Measurements from ENCODE around the gene TOGARAM2.

TOGARAM2 gene

DNA sequence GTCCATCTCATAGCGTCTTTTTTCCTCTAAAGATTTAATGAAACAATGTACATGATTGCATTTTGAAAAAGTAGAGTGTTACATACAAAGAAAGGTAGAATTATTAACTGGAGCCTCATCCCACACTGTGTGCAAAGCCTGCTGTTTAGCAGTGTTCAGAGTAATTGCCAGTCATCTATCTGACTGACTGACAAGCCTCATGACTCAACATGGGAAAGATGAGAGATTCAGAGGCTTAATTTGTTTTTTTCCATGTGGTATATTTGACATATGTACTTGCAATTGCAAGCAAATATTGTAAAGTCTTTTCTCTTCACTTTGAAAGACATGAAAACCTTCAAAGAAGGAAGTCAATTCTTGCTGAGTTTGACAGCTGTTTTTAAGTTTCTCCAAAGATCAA, 78.5 kb downstream of the TOGARAM2 start:
- DNase-seq, result no peak

DNA sequence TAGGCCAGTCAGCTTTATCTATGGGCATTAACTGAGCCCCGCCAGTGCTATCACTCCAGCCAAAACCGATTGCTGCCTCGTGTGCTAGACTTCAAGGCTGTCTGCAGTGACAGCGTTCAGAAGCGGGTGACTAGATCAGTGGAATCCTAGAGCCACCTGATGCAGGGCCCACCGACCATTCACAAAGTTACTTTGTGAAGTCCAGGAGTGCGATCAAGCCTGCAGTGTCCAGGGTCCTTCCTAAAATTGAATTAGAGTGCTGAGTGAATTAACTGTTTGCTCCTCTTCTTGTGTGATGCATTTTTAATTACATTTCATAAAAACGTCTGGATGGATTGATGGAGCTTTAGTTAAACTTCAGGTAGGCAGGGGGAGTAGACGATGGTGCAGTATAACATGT, 79.3 kb downstream of the TOGARAM2 start:
- DNase-seq, result no peak

DNA sequence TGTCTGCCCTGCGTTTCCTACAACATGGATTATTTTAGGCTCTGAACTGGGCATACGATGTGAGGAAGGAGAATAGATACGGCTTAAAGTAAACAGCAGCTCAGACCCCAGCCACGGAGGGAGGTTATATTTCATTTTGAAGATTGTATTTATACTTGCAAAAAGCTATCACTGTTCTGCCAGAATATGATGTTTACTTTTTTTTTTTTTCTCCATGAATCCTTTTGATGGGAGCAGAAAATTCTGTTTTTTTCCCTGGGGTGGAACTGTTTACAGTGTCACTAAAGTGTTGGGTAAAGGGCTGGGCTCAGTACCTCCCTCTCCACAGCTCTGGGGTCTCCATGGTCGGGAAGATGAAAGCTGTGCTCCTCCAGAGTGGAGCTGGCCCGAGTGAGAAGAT, 80.1 kb downstream of the TOGARAM2 start:
- no peak for DNase-seq

DNA sequence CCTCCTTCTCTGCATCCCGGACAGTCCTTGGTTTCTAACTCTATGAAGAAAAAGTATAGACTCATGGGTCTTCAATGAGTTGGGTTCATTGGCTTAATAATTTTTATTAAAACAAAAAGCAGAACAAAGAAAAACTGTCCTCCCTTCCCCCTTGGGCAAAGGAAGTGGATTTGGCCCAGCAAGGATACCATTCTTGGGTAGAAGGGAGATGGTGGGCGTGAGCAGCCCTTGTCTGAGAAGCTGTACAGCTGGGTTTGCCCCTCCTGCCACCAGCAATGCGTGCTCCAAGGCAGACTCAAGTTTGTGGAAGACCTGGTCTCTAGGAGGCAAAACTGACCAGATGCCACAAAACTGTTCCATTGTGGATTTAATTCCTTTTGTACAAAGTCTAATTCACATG, 80.5 kb downstream of the TOGARAM2 start:
- DNase-seq, result no peak

DNA sequence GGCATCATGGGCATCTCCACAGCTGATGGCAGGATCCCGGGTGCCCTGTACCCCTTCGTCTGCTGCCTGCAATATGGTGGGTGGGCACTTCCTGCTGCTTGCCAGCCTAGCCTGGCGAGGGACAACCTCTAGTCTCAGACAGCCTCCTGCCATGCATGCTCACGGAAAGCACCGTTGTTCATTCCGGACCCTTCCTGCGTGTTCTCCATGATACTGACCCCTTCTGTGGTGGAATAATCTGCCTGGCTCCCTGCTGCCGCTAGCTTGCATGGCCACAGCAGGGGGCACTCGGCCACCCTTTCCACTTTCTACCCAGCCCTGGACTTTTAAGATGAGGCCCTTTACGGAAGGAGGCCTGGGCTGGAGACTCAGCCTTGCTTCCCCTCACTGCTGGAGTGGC, 81.3 kb downstream of the TOGARAM2 start:
- no peak for DNase-seq

DNA sequence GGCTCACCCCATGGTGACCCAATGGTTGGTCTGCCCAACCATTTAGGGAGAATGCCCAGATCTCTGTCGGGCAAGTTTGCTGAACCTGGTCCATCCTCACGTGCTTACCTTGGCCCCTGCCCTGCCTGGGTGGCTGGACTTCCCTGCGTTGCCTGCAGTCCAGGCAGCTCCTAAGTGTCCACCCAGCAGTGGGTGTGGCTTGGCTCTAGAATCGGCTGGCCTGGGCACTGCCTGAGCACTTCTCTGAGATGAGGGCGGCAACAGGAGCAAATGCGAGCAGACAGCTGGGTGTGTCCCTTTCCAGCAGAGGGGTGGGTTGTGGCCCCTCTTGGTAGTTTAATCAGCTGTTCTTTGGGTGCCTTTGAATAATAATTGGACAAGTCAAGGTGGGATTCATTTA, 82.0 kb downstream of the TOGARAM2 start:
- no peak for DNase-seq

DNA sequence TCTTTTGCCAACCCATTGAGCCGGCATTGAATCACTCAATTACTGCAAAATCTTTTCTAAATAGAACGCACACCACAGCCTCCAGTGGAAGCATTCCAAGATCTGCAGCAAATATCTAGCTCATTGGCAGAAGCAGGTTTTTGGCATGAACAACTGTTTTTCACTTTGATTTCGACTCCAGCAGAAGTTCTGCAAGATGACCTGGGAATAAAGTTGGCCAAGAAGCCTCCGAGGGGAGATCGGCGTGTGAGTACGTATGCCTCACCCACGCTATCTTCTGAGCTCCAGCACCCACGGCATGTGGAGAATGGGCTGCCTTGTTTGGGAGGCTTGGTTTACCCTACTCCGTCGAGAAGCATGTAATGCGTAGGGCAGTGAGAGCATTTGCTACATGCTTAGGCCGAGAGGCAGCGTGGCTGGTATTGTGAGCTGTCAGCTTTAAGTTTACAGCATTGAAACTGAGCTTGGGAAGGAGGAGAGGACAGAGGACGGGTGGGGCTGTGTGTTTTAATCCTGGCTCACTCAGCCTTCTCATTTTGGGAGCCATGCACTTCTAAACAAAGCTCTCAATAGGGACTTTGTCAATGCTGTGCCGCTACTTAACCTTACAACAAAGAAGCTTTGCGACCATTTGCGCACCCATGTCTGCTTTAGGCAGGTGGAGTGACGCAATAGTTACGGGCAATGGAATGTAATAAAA, 82.7 kb downstream of the TOGARAM2 start:
- DNase-seq, result no peak

DNA sequence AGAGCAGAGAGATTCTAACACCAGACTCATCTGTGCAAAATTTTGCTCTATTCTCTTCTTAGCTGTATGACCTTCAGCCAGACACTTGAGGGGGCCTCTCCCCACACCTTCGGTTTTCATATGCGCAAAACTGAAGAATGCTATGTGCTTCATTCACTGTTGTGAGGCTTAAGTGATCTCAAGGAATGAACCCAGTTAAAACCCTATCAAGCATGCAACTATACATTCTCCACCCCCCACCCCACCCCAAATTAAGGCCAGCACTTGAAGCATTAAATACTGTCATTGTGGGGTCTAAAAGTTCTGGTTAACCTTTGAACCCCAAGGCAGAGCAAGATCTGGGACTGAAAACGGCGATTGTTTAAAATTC, 83.2 kb downstream of the TOGARAM2 start:
- DNase-seq, result no peak

DNA sequence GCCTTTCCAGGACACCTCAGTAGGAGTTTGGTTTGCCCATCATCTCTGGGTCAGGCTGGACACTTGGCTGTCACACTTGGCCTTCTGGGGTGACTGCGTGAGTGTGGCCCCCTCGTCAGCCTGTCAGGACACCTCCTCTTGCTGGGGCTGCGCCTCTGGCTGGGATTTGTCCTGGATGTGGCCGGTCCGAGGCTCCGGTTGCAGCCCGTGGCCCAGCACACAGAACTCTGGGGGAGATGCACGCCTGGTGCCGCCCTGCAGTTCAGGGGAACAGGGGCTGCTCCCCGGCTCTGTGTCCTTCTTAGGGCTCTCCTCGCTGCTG, 83.6 kb downstream of the TOGARAM2 start:
- DNase-seq, result no peak

DNA sequence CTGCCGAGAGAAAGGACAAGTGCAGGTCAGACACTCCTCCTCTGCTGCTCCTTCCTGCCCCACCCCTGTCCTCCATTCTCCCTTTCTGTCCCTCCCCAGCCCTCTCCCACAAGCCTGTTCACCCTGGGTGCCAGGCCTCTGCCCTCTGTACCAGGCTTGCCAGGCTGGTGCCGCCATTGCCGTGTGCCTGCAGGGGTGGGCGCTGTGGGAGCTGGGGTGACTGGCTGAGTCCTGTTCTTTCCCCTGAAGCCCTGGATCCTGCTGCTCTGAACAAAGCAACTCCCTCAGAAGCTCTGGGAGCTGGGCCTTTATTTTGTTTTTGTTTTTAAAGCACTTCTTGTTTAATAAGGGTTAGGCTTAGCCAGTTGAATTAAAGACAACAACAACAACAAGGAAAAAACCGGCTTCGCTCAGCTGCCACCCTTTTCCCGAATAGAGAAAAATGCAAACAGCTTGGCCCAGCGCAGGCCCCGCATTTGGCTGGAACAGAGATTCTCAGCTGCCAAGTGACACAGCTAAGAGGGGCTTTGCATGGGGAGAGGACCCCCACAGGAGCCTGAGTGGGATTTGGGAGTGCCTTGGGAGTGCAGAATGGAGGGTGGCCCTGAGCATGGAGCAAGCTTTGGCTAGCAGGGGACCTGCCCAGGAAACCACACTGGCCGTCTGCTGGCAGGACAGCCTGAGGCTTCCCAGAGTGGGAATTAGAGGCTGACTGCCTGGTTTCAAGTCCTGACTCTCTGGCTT, 84.1 kb downstream of the TOGARAM2 start:
- no peak for DNase-seq

DNA sequence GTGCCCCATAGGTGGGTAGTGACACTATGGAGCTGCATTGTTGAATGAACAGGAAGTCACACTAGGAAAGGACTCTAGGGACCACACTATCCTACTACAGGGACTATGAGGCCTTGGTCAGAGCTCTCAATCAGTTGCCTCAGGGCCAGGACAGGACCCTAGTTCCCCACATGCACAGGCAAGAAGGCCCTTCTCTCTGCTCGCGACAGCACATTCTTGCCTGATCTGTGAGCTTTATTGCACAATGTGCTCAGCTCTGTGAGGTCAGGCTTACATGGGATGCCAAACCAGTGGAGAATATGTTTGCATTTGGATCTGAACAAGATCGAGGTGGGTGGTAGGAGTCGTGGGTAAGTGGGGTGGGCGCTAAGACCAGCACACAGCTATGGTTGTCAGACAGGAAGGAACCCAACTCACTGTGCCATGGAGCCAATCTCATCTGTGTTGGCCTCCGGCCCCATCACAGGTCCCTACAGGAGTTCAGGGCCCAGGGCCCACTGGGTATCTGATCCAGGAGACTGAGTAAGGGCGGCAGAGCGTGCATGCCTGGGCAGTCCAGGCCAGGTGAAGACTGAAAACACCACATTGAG, 85.3 kb downstream of the TOGARAM2 start:
- DNase-seq, result no peak

DNA sequence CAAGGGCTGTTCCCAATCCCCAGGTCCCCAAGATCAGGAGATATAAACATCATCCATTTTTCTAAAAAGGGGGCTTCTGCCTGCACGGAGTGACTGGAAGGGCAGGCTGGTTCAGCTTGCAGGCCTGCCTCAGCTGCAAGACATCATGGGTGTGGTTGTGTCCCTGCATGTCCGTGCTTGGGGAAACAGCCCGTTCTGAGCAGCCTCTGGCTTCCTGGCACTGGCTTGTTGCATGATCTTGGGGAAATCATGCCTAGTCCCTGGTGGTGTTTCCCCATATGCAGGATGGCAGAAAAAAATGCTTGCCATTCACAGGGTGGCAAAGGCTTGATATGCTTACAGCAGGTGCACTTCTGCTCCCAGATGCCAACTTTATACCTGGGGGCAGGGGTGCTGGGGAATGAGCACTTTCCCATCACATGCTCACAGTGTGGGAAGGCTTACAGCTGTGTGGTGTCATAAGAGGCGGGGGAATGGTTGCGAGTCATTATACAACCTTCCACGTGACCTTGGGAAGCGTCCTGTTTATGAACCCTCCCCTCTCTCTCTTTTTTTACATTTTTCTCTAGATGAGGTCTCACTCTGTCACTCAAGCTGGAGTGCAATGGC, 86.0 kb downstream of the TOGARAM2 start:
- no peak for DNase-seq

DNA sequence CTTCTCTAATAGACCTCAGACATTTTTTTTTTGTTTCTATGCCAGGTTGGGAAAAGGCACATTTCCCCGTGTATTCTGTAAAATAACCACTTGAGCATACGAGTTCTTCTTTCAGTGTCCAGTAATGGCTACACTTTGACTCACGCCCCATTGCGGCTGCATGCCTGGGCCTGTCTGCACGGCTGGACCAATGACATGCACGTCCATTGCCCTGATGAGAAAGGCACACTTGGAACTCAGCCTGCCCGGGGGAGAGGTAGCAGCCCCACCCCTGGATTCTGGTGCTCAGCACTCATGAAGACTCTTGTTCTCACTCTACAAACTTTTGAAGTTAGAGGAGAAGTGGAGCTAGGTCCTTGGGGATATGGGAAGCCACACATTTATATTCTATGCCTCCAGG, 87.4 kb downstream of the TOGARAM2 start:
- DNase-seq, result no peak

DNA sequence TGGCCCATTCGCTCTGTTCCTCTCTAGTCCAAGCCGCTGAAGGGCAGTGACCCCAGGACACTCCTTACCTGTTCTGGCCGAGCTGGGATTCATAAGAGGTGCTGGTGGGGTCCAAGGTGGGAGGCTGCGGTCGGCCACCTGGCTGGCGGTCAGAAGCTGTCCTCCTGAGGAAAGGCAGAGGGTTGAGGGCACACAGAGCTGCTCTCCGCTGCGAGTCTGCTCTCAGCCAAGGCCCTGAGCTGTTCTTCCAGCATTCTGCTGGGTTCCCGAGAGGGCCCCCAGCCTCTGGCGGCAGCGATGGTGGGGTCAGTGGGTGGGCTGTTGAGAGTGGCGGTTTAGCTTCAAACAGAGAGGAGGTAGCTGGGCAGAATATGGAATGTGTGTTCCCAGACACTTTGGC, 89.4 kb downstream of the TOGARAM2 start:
- DNase-seq, result no peak

DNA sequence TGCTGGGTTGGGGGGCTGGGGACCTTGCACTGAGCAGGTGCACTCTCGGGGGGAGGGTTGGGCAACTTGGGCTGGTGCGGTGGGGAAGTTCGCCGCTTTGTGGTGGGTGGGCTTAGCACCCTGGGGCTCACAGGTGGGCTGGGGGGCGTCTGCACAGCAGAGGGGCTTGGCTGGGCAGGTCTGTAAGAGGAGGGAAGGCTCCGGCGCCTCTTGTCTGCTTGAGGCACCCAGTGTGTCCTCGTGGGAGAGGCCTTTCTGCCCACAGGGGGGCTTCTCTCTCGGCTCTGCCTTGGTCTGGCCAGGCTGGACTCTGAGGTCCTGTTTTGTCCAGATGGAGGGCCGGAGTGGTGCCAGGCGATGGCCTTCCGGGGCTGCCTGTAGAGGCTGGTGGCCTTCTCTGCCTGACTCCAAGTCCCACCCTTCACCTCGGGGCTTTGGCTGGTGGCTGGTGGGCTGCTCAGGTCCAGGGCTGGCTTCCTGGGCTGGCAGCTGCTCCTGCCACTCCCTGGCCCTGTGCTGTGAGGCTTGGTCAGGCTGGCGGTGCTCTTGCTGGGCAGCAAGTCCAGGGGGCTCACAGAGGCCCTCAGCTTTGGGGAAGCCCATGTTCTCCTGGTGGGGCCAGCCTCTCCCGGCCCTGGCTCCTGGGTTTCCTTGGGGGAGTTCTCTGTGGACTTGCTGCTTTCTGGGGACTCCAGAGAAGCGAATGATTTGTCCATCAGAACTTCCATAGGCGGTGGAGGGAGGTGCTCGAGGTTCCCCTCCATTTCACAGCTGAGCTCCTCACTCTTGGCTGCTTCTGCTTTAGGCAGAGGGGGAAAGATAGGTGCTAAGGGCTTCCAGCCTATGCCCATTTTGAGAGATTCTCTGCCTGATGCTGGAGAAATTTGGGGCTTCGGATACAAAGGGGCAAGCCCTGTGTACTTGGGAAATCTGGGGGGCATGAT, 90.2 kb downstream of the TOGARAM2 start:
- DNase-seq, result no peak

DNA sequence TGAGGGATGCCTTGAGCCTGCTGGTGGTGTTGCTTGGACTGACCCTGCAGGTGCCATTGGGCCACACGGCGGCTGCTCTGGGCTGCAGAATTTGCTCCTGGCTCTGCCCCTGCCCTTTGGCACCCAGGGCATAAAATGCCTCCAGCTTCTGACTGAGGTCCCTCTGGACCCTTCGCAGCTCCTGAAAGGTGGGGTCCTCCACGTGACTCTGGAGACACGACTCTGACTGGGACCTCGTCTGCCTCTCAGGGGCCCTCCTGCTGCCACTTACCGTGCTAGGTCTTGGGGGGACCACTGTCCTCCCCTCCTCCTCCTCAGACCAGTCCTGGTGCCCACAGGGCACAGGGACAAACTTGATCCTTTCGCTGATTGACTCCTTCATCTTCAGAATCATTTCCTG, 91.2 kb downstream of the TOGARAM2 start:
- DNase-seq, result no peak

DNA sequence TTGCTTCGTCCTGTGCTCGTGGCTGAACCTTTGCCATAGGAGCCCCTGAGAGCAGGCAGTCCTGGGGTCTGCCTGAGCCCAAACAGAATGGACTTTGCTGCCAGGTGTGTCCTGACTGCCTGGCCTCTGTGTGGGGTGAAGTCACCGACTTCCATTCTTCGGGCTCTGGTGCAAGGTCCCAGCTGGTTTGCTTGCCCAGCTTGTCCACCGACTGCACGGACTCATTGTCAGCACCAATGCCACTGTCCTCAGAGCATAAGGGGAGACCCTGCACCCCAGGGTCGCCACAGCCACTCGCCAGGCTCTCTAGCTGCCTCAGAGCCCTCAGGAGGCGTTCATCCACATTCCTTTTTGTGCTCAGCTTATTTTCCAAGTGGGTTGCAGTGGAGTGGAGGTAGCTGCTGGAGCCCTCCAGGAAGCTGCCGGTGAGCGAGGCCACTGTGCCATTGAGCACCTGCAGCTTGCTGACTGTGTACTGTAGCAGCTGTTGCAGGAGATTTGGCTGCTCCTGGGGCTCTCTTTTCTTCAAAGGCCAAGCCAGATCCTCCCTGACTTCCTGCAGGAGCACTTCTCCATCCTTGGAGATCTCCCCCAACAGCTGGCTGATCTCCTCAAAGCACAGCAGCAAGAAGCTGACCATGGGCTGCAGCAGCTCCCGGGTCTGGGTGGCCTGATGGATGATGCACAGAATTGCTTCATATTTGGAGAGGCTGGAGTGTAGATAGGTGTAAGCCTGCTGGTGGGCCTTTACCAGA, 92.0 kb downstream of the TOGARAM2 start:
- no peak for DNase-seq

DNA sequence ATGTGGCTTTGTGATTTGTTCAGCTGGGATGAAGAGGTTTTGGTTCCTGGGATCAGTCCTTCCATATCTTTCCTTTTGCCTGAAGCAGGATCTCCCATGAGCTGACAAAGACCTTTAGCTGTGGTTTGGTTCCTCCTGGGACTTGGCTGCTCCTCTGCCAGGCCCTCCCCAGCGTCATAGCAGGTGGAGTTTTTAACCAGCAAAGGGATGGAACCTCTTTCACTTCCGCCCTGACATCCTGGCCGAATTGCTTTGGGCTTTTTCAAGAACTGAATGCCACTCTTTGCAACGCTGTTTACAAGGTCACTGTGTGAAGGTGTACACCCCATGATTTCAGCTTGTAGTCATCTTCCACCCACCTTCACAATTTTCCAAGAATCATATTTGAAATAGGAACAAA, 92.8 kb downstream of the TOGARAM2 start:
- DNase-seq, result no peak

DNA sequence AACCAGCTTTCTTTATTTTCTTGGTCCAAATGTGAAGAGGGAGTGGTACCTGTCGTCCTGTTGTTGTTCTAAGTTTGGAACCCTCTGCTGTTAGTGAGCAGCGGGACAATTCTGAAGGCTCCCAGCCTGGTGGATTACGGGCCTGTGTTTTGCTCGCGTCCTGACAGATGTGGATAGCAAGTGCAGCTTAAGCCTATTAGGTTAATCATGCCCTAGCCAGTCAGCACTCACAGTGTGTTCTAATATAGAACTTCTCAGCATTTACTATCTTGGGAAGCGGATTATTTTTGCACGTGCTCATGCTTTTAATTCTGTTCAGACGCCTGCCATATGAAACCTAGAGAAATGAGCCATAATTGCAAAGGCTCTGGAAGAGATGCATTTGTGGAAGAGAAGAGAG, 93.3 kb downstream of the TOGARAM2 start, which contains the start of gene PCARE:
Gene PCARE, minus strand, starts transcription at position 113 of the 400 bp plus-strand sequence. CDS start 262 bp downstream, outside the sequence.
- no peak for DNase-seq

DNA sequence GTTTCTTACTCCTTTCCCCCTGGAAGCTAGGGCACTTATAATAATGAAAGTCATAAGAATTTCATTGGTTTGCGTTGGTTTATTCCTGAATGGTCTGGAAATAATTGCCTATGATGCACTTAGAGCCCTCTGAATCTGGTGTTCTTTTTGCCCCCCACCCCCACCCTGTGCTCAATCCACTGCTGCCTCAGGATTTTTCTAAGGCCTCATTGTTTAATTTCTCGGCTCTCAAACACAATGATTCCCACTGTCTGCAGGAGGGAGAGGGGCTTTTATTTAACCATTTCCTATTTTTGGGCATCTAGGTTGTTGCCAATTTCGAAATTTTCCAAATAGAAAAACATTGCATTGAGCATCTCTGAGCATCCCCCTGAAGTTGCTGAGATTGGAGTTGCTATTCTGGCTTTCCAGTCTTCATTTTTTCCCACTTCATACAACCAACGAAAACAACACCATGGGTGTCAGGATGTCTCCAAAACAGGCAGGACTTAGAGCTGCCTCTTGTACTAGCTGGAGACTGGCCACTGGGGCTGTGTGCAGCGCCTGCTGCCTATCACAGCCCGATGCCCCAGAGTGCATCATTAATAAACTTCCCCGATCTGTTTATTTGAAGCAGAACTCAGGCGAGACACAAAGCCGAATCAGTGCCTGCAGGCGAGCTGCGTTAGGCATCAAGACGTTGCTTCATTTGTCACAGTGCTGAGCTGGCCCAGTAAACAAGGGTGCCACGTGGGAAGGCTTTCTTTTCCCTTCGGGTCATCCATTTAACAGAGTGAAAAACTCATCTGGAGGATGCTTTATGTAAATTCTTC, 95.0 kb downstream of the TOGARAM2 start:
- DNase-seq, result no peak

DNA sequence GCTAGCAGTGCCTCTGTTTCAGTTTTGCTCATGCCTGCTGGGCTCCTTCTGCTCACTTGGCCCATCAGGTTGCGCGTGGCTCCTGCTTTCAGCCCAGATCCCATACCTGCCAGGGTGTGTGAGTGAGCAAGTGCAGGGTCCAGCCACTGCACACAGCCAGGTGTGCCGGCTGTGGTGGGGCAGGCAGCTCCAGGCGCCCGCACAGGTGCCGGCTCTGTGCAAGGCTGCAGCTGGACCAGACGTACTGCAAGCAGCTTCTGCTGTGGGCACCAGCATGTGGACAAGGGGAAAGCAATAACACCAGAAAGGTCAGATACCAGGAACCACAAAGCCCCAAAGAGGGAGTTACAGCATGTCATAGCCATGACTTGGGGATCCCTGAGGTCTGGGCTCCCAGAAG, 98.8 kb downstream of the TOGARAM2 start:
- DNase-seq, result no peak

All from DMS 273 treated with DMSO at 0.1 percent for 48 hours (cell line).